NCI-H345 (cell line): ENCODE results near the gene SELENON.
A peak's percentile ranks its signal among the peaks of the same experiment; 100 is the strongest.

ENCODE experiments used
- DNase-seq: peaks from one replicate; lab custom pipeline; 2025; lab: John Stamatoyannopoulos, UW

SELENON gene

DNA sequence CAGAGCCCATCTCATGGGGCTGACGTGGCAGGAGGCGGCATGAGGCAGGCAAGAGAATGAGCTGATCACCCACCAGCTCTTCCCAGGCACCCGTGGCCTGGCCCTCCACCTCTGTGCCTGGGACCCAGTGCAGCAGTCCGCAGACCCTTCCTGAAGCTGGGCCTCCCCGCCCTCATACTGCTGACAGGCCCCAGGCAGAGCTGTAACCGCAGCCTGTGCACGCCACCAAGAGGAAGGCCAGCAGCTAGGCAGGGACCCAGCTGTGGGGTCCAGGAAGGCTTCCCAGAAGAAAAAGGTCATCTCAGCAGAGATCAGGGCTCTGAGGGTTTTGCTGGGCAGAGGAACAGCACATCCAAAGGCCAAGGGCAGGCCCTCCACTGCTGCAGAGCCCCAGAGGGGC is 9.9 kb downstream of the SELENON start:
- DNase-seq = no peak

DNA sequence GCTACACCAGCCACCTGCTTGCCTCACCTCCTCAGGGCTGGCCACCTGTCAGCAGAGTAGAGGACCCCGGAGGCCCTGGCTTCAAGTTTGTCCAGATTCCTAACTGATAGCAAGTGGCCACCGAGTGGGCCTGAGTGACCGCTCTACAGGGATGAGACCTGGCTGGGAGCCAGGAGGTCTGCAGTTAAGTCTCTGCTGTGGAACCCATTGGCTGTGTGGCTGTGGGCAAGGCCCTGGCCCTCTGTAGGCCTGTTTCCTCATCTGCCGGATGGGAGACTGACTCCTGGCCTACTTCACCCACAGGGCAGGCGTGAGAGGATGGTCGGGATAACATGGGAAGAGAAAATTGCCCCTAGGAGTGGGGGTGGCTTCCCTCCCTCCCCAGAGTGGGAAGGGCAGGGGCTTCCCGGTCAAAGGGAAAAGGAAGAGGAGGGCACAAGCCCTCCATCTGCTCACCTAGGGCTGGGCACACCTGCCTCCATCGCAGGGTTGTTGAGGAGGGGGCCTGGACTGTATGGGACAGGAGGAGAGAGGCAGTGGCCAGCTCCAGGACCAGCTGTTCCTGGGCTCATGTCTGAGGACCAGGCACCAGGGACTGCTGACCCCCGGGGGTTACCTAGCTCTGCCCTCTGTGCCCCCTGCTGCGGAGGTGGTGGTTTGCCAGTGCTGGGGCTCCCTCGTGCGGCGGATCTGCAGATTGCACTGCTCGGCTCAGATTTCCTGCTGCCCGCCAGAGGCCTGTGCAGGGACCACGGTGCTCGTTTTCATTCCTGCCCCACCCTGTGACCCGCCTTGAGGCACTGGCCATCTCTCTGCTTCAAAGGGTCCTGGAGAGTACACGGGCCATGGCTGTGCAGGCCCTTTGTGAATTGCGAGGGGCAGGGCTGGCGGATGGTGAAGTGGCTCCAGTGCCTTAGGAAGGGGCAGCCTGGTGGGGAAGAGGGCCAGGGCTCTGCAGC is 10.6 kb downstream of the SELENON start:
- DNase-seq = peak; percentile 70

DNA sequence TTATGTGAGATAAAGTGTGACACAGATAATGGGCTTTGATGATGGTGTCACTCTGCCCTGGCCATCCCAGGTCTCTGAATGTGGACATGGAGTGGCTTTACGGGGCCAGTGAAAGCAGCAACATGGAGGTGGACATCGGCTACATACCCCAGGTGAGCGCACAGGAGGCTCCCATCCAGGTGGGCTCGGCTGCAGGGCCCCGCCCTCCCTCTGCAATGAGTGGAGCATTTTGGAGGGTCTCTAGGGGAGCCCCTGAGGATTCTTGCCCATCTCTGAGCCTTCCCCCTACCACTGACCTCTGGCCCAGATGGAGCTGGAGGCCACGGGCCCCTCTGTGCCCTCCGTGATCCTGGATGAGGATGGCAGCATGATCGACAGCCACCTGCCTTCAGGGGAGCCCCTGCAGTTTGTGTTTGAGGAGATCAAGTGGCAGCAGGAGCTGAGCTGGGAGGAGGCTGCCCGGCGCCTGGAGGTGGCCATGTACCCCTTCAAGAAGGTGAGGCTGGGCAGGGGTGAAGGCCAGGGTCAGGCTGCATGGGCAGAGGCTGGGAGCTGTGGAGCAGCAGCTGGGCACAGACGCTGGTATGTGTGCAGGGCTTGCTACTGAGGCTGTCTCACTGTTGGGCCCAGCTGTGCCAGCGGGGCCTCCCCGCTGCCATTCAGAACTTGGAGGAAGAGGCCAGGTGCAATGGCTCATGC is 11.5 kb downstream of the SELENON start:
- no peak for DNase-seq

DNA sequence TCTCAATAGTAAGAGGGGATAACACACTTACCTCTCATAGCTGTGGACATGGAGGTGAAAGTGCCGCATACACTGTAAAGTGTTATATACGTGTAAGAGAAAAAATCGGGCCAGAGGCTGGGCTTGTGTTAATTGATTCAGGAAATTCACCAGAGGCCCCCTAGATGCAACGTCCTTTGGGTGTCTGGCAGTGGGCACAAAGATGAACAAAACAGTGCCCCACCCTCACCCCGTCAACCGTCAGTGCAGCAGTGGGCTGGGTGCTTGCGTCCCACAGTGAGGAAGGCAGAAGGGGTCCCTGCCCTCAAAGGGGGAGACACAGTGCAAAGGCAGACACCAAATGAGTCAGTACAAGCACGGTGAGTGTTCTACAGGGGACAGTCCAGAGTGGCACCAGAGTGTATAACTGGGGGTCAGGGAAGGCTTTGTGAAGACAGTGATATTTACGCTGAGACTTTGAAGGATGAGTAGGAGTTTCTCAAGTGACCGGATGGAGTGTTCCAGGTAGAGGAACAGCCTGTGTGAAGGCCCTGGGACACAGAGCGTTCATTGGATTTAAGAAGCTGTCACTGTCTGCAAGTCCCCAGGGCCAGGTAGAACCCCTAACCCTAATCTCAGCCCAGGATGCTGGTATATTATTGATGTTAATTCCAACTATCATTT is 13.2 kb downstream of the SELENON start:
- no peak for DNase-seq

DNA sequence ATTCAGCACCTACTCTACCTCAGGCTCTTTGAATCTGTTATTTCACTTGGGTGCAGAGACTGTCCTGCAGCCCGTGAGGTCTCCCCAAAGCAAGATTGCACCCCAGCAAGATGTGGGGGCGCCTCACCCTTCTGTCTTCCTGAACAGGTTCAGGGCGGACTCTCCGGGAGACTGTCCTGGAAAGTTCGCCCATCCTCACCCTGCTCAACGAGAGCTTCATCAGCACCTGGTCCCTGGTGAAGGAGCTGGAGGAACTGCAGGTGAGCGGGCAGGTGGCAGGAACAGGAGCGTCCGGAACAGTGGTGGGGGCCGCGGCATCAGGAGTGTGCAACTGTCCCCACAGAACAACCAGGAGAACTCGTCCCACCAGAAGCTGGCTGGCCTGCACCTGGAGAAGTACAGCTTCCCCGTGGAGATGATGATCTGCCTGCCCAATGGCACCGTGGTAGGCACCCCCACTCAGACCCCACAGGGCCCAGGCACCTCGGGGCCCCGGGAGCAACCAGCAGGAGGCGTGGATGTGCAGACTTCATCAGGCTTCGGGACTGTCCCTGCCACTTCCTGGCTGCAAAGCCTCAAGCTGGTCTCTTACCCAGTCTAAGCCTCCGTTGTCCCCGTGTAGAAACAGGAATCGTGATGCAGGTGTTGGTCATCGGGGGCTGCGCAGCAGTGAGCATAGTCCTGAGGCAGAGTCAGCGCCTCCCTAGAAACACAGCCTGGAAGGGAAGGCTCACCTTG is 13.9 kb downstream of the SELENON start:
- DNase-seq = no peak

DNA sequence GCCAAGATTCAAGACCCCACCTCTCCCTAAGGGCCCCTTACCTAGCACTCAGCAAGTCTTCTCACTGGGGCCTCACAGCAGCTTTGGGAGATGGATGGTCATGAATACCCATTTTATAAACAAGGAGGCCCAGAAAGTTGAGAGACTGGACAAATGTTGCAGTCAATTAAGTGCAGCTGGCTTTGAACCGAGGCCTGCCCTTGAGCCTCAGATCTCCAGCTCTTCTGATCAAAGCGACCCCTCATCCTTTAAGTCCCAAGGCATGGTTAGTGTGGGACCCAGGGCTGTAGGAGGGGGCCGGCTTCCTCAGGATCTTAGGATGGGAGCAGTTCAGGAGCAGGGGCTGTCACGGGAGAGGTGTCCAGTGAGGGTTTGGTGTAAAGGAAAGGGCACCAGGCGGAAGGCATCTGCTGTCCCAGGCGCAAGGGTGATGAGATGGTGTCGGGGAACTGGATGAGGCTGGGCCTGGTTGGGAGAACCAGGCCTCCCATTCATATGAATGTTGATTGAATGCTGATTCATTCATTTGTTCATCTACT is 14.6 kb downstream of the SELENON start:
- no peak for DNase-seq

DNA sequence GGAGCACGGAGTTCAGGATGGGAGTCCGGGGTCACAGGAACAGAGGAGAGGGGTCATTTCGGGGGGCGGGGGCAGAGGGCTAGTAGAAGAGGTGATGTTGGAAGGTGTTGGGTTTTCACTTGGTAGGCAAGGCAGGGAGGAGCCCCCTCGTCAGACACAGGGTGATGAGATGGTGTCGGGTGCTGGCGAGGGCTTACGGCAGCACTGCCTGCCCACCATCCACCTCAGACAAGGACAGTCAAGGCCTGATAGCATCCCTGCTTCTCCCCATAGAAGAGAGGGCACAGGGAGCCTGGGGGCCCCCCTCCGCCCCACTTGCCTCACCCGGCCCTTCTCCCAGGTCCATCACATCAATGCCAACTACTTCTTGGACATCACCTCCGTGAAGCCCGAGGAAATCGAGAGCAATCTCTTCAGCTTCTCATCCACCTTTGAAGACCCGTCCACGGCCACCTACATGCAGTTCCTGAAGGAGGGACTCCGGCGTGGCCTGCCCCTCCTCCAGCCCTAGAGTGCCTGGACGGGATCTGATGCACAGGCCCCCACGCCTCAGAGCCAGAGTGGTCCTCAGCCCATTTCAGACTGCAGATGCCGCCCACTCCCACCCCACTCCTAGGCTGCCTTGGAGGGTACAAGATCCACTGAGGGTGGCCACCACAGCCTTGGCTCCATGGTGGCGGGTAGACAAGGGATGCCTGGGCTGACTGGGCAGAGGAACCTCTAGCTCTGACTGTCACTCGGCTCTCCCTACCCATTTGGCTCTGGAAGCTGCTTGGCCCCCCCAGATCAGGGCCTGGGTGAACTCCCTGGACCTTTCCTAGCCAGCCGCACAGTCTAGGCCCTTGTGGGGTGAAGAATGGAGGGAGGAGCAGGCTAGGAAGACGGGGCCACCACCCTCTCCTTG is 15.5 kb downstream of the SELENON start:
- DNase-seq = no peak

DNA sequence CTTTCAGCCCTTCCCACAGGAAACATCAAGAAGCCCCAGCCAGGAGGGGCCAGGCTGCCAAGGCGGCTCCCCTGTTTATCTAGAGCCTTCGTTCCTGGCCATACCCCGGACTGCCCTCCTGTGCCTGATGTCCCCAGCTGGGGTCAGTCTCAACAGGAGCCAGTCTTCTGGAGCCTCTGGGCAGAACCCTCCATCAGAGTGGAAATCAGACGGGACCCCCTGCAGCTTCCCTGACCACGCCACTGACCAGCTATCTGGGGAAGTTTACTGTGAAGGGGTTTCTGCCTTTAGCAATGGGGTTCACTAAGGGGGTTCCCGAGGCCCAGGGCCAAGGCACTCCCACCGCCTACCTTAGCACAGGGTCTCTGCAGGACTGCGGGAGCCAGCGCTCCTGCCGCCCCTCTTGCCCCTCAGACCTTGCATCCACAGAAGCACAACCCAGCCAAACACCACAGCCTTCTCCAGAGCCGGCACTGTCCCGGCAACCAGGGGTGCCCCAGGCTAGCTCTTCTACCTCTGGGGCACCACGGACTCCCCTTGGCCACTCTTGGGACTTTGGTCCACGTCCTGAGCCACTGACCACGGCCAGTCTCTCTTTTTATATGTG is 16.2 kb downstream of the SELENON start:
- no peak for DNase-seq

DNA sequence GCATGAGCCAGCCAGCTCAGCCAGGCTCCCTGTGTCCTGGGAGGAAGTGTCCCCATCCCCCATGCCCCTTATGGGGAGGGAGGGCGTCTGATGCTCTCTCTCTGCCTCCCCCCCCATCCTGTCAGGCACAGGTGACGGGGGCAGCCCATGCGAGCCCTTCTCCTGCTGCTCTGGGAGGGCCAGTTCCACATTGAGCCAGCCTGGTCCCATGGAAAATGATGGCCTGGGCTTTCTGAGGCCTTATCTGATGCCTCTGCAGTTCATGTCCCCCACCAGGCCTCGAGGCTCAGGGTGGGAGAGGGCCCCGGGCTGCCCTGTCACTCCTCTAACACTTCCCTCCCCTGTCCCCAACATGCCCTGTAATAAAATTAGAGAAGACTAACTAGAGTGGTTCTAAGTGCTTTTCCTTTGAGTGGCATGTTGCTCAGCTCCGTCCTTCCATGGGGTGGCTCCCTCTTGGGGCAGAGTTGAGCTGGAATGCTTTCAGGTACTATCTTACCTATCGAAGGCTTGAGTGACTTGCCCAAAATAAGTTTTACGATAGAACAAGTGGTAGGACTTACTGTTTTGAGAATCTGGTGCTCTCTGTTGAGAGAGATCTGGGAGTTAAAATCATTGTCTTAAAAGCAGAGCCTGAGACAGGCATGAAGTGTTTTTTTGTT is 18.0 kb downstream of the SELENON start:
- no peak for DNase-seq

DNA sequence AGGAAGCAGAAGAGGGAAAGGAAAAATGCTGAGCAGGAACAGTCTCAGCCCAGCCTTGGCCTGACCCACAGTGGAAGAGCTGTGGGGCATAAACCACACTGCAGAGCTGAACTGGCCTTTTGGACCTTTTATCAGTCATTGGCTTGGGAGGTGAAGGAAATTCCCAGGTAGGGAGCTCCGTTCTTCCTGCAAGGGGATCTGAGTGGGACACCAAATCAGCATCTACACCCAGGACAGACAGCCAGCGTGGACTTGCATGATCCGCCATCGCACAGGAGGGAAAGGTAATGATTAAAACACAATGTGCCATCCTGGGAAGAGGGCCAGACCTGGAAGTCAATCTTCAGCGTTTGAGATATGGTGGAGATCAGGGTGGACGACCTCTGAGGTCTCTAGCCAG is 18.6 kb downstream of the SELENON start:
- DNase-seq = no peak

DNA sequence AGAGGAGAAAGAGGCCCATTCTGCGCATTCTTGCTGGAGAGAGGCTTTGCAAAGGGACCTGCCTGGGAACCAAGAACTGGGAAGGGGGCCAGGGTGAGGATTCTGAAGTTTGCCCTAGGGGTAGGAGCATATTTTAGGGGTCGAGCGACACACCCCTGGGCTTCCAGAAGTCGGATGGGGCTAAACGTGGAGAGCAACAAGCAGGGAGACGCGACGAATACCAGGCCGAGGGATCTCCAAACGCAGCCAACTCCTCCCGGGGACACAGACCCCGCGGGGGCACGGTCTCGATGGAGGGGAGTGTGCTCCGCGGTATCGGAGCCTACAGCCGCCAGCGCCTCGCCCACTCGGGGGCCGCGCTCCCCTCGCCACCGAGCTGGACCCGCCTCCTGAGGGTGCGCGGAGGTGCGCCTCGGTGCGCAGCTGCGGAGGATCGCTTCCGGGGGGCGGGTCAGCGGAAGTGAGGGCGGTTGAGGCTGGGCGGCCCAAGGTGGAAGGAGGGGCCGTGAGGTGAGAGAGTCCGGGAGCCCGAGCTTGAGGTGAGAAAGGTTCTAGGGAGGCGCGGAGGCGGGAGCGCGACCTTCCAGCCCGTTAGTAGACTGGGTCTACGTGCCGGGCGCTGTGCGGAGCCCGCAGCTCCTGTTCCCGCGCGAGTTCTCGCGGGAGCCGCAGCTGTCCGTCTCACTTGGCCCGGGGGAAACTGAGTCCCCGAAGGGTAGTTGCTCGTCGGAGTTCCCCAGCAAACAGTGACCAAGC is 19.7 kb downstream of the SELENON start, which contains the start of gene MTFR1L:
TSS of gene MTFR1L (plus strand) at position 464 of the 756 bp plus-strand sequence. CDS start 3,151 bp downstream, outside the sequence.
- peak; percentile 87 for DNase-seq

DNA sequence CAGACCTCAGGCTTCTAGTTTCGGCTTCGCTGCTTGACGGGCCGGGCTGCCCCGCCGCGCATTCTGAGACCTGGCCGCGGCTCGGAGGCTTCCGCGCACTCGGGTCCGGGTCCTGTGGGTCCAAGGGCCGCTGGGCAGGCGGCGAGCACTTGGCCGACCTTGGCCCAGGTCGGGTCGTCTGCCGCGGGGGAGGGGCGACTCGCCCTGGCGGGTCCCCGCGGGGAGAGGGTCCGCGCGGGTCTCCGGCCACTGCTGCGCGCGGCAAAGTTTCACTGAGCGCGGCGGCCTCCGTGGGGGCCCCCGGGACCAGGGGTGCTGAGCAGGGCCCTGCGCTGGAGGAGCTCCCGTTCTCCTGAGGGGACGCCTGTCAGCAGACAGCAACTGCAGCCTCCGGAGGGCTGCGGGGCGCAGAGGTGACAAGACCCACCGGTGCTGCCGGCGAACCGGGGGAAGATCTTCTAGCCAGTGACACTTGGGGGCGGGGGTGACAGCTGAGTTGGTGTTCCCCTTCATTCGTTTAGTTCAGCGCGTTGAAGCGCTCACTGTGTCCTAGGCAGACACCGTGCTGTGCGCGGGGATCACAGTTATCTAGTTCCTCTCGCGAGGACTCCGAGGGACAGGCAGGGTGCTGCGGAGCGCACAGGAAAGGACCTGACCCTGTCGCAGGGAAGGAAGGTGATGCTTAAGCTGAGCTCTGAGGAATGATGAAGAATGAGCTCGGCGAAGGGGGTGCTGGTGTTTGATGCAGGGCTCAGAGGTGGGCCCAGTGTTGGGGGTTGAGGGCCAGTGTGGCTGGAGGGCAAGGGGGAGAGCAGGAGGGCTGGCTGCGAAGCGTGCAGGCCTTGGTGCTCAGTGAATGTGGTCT is 20.5 kb downstream of the SELENON start:
- DNase-seq = peak; percentile 43

DNA sequence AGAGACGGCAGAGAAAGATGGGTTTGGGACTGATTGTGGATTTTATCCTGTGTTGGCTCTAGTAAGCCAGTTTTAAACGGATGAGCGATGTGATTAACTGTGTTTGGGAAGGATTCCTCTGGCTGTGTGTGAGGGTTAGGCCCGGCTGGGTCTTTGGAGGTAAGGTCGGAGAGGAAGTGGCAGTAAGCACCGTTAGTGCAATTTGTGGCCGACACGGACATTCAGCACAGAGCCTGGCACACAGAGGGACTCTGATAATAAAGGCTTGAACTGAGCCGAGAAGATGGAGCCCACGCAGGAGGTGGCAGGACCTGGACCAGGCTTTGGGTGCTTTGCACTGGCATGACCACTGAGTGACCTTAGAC is 21.1 kb downstream of the SELENON start:
- DNase-seq = no peak

DNA sequence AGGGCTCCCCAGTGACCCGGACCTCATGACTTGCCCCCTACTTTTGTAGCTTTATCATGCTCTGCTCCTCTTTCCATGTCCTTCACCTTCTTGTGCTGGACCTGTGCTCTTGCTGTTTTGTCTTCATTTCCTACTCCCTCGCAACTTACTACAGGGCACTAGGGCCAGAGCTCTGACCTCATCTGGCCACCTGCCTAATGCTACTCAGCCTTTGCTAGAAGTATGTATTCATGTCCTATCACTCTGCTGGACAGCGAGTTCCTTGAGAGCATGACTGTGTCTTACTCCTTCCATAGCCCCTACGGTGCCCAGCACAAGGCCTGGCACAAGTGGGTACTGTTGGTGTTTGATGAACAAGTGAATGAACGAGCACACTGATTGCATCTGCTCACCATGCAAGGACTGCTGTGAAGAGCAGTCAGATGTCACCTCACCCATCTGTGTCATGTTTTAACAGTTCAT is 21.7 kb downstream of the SELENON start:
- no peak for DNase-seq

DNA sequence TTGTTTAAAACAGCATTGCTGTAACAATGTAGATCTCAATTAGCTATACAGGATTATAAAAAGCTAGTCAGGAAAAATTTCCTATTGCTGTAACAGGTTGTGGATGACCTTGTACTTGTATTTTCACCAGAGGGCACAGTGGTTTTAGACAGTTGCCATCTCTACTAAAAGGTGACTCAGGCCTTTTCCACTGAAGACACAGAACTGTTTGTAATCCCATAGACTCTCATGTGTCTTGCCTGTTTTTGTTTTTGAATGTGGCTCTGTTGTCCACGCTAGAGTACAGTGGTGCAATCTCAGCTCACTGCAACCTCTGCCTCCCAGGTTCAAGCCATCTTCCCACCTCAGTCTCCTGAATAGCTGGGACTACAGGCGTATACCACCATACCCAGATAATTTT is 25.6 kb downstream of the SELENON start:
- no peak for DNase-seq

DNA sequence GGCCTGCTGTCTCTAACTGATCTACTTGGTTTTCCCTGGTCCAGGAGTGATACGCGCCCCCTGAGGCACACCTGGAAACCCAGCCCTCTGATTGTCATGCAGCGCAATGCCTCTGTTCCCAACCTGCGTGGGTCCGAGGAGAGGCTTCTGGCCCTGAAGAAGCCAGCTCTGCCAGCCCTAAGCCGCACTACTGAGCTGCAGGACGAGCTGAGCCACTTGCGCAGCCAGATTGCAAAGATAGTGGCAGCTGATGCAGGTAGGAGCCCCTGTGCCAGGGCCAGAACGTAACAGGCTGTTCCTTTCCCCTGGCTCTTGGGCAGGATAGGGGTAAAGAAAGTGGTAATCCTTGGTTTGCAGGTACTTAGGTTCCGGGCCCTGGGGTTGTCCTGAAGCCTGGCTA is 26.6 kb downstream of the SELENON start:
- DNase-seq = no peak

DNA sequence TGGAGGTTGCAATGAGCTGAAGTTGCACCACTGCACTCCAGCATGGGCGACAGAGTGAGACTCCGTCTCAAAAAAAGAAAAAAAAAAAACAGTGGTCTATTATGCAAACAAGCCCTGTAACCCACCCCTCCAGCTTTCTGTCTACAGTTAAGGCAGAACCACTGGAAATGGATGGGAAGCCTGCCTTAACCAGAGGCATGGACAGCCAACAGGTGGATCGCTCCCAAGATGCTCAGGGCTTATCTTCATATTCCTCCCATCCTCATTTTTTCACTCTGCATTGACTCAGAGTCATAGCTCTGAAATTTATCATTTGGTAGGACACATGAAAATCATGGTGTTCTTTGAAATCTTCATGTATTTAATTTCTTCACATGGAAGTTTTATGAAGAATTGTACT is 28.5 kb downstream of the SELENON start:
- DNase-seq = no peak

DNA sequence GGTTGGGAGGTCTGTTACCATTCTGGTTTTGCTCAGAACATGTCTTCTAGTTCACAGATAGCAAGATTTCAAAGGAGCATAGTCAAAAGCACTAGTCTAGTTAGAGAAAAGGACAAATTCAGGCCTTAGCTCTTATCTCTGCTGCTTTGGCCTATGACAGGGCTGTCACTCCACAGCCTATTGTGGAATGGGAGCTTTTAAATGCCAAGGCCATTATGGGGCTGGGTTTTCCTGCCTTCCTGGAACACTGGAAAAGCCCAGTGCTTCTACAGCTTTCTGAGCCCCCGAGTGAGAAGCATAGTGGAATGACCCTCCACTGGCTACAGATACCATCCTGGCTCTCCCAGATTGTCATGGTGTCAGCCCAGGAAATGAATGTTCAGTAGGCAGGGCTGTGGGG is 29.1 kb downstream of the SELENON start:
- no peak for DNase-seq
